K562 (cell line): ENCODE data around the gene PLD1. TPM values are rescaled to one million over a fixed set of nuclear protein-coding genes. Genes with fewer than 3 reads are reported as not detected.

ENCODE experiments used
- ATAC-seq: fragments of 200-7000 bp; cut with Tn5 transposase; 3 replicates; pipeline ENCODE4 v1.9.1; 2020; ENCODE audit warnings: moderate library complexity
- BruUV-seq: library from RNA; stranded (reverse); fragments of 400-500 nt; replicated peaks from 2 replicates; lab custom pipeline; 2021; lab: Mats Ljungman, UMichigan
- CTCF ChIA-PET: fragments of 300-600 bp; formaldehyde crosslinking; extraction: SDS; loops from one replicate; lab custom pipeline; 2021; ENCODE audit warnings: low intra/inter-chr PET ratio; lab: Yijun Ruan, JAX
- POLR2A ChIA-PET: fragments of 300-600, 350-650 bp; sonication (Branson Sonifier 250); formaldehyde crosslinking; extraction: SDS; loops from one replicate; lab custom pipeline; 2021; ENCODE audit warnings: antibody characterized with exemption, inconsistent platforms; lab: Yijun Ruan, JAX
- DNase-seq, 4 experiments: peaks; one replicate each; pipeline versions ENCODE4 v3.0.0 to v3.0.0-alpha.2; 2011 to 2018; ENCODE audit warnings: low spot score in 3 of 4, mixed read lengths in 3 of 4; ENCODE audit errors: extremely low read depth in 1 of 4
- FAIRE-seq: peaks from 2 replicates; lab custom pipeline; 2011; peaks lifted over from hg19 to GRCh38; lab: Jason Lieb, UNC
- H2AFZ ChIP-seq: 2 replicates; pipeline ENCODE4 v1.6.0; 2011; ENCODE audit warnings: low read depth, low read length, control low read depth, inconsistent platforms
- H3K27ac ChIP-seq: fragments of 200-600 bp; 3 replicates; pipeline ENCODE4 v1.8.0; 2011; ENCODE audit warnings: low read depth, mild to moderate bottlenecking, control low read depth, inconsistent platforms, low read length, moderate library complexity, mixed read lengths; ENCODE audit errors: extremely low read depth
- H3K27me3 ChIP-seq, 2 experiments: fragments of 300-600 bp in 1 of 2; 2 replicates in 1 of 2; 3 replicates in 1 of 2; pipeline versions ENCODE4 v1.6.0 to v1.8.0; 2011; ENCODE audit warnings: inconsistent platforms in 2 of 2, low read length in 2 of 2, mild to moderate bottlenecking in 1 of 2, mixed read lengths in 1 of 2, moderate library complexity in 1 of 2; ENCODE audit not compliant: control insufficient read depth in 2 of 2, insufficient read depth in 2 of 2
- H3K36me3 ChIP-seq: fragments of 300-600 bp; 3 replicates; pipeline ENCODE4 v1.8.0; 2011; ENCODE audit warnings: mild to moderate bottlenecking, low read length, inconsistent platforms; ENCODE audit not compliant: control insufficient read depth, insufficient read depth
- H3K4me1 ChIP-seq, 2 experiments: fragments of 200-600 bp in 1 of 2; replicated peaks in 1 of 2; 2 replicates in 1 of 2; 3 replicates in 1 of 2; pipeline versions ENCODE4 v1.5.1 to v1.8.0; 2011; ENCODE audit warnings: inconsistent platforms in 2 of 2, low read length in 2 of 2, mild to moderate bottlenecking in 1 of 2, mixed read lengths in 1 of 2, moderate library complexity in 1 of 2; ENCODE audit not compliant: control insufficient read depth in 2 of 2, insufficient read depth in 2 of 2
- H3K4me2 ChIP-seq: 2 replicates; pipeline ENCODE4 v1.6.1; 2011; ENCODE audit warnings: low read length, control low read depth, inconsistent platforms, mixed read lengths; ENCODE audit not compliant: insufficient read depth
- H3K4me3 ChIP-seq: fragments of 200-600 bp; sonication (generic), shearing (Covaris generic); 2 replicates; pipeline ENCODE4 v1.5.1; 2016; ENCODE audit warnings: control low read depth, inconsistent platforms
- H3K79me2 ChIP-seq: fragments of 200-600 bp; 3 replicates; pipeline ENCODE4 v1.8.0; 2011; ENCODE audit warnings: low read length, inconsistent platforms; ENCODE audit not compliant: control insufficient read depth, insufficient read depth
- H3K9ac ChIP-seq, 2 experiments: 2 replicates each; pipeline versions ENCODE4 v1.6.0 to v1.6.1; 2011; ENCODE audit warnings: low read depth in 2 of 2, low read length in 2 of 2, control low read depth in 1 of 2, inconsistent platforms in 1 of 2, mild to moderate bottlenecking in 1 of 2, mixed read lengths in 1 of 2; ENCODE audit not compliant: insufficient read depth in 1 of 2
- H3K9me1 ChIP-seq: one replicate; pipeline ENCODE4 v1.6.0; 2011; ENCODE audit warnings: inconsistent platforms, mild to moderate bottlenecking, low read length, moderate library complexity; ENCODE audit not compliant: control insufficient read depth, insufficient read depth
- H3K9me3 ChIP-seq: replicated peaks from 2 replicates; pipeline ENCODE4 v1.5.1; 2011; ENCODE audit warnings: low read depth, low read length, inconsistent platforms; ENCODE audit not compliant: control insufficient read depth, insufficient read depth
- H4K20me1 ChIP-seq: replicated peaks from 2 replicates; pipeline ENCODE4 v1.6.1; 2011; ENCODE audit warnings: low read length, inconsistent platforms, mixed read lengths; ENCODE audit not compliant: control insufficient read depth, insufficient read depth
- JUNB ChIP-seq: fragments of 450-650 bp; formaldehyde crosslinking; conservative IDR thresholded peaks from 2 replicates; pipeline ENCODE4 v1.4.0; 2020; ENCODE audit warnings: mild to moderate bottlenecking
- MEIS2 ChIP-seq: fragments of 450-650 bp; IDR thresholded peaks from 2 replicates; pipeline ENCODE4 v1.6.1; 2014; ENCODE audit warnings: mild to moderate bottlenecking; ENCODE audit not compliant: partially characterized antibody
- PHTF2 ChIP-seq: fragments of 250-450 bp; sonication (Bioruptor Pico); IDR thresholded peaks from 2 replicates; pipeline ENCODE4 v1.5.0; 2021; ENCODE audit warnings: mild to moderate bottlenecking
- SIX5 ChIP-seq, 2 experiments: IDR thresholded peaks; 2 replicates each; pipeline ENCODE4 v1.6.1; 2011; ENCODE audit warnings: low read length in 2 of 2, borderline replicate concordance in 1 of 2, low read depth in 1 of 2, mild to moderate bottlenecking in 1 of 2, moderate library complexity in 1 of 2; ENCODE audit not compliant: insufficient read depth in 1 of 2
- SMARCC2 ChIP-seq: fragments of 450-650 bp; IDR thresholded peaks from 2 replicates; pipeline ENCODE4 v1.6.1; 2017; ENCODE audit warnings: antibody characterized with exemption, moderate library complexity, mild to moderate bottlenecking, low read depth
- TAL1 ChIP-seq: fragments of 450-650 bp; IDR thresholded peaks from 2 replicates; pipeline ENCODE4 v1.6.1; 2016; ENCODE audit warnings: mild to moderate bottlenecking
- ZNF699 ChIP-seq: fragments of 250-450 bp; sonication (Bioruptor Pico); IDR thresholded peaks from 2 replicates; pipeline ENCODE4 v1.8.0; 2021; ENCODE audit warnings: mild to moderate bottlenecking, moderate library complexity; ENCODE audit not compliant: insufficient replicate concordance
- WGBS: fragments of 100-300 bp; shearing (Covaris generic); methylation state at CpG from one replicate; pipeline ENCODE4 v1.1.6; 2016; ENCODE audit warnings: low coverage, mixed read lengths; ENCODE audit not compliant: insufficient coverage; ENCODE audit errors: missing lambda C conversion rate; 5-methylcytosine and 5-hydroxymethylcytosine counted together
- in situ Hi-C: fragments of 300-500 bp; cut with MboI; formaldehyde crosslinking; loops from 4 replicates; pipeline ENCODE4 v1.15.0; 2018; ENCODE audit warnings: inconsistent platforms, mixed read lengths
- intact Hi-C: fragments of 100-400 bp; cut with micrococcal nuclease; formaldehyde crosslinking; loops from 2 replicates; pipeline ENCODE4 v1.14.2; 2022
- polyA plus RNA-seq, 8 experiments: library from polyadenylated mRNA; depleted of rRNA in 4 of 8; stranded (reverse) in 5 of 8; unstranded in 3 of 8; fragments of >200 nt; fragmentation: Nextera tagmentation in 2 of 8; fragmentation: Illumina TruSeq in 1 of 8; extraction: Ambion mirVana in 2 of 8; extraction: Trizol in 1 of 8; gene quantifications; 2 replicates each; pipeline versions ENCODE4 v1.2.1 to v1.2.3, GENCODE V29; 2011 to 2014; ENCODE audit warnings: inconsistent platforms in 1 of 8, missing spikeins in 1 of 8
- total RNA-seq, 7 experiments: library from RNA; depleted of rRNA in 6 of 7; stranded (reverse); fragments of >200 nt in 6 of 7; fragmentation: Illumina TruSeq in 2 of 7; extraction: Trizol in 2 of 7; gene quantifications; 2 replicates each; pipeline versions ENCODE4 v1.2.1 to v1.2.3, GENCODE V29; 2011 to 2021; ENCODE audit warnings: low replicate concordance in 1 of 7
- TF ChIP-seq, protein P1 (sequence below), 2 experiments: IDR thresholded peaks in 1 of 2; conservative IDR thresholded peaks in 1 of 2; 2 replicates each; pipeline ENCODE4 v1.6.1; 2016; ENCODE audit warnings: low read depth in 2 of 2, mild to moderate bottlenecking in 1 of 2, missing compliant biosample characterization in 1 of 2, missing genetic modification characterization in 1 of 2, moderate library complexity in 1 of 2

PLD1 gene
- total and polyA plus RNA-seq, 9 of the 15 experiments (the other 6 are each of a cell fraction or from before 2014, with no cell fraction given), result 8.4 to 26.1 (median 18.6) TPM

DNA sequence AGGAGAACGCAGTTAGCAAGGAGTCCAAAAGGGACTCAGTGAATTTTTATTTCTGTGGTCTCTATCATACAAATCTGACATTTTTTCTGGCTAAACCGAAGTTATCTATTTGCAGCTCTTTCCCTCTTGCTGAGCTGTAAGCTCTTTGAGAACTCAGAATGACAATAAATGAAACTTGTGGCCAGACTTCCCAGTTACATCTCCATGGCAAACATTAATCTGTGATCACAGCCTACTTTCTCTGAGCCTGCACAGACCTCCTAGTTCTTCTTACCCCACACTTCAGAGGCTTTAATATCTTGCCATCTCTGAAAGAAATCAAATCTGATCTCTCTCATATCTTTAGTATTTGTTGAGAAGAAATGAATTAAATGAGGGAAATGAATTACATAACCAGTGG lies 58.0 kb downstream of the PLD1 start:
- no peaks in the 10 kb centered on the region for H3K9me3 ChIP-seq
- no peaks in the 10 kb centered on the region; a peak in 1 of 5 replicates for H3K27me3 ChIP-seq
- no peak for FAIRE-seq
- H3K4me1 ChIP-seq, result peaks cover 4 to 35% of the 10 kb centered on the region in 2 experiments; a peak in 4 of 5 replicates
- CTCF ChIA-PET, result interaction anchor here (0.7 kb wide), 1 partner anchor 82 kb away, joined by 3 read pairs; no protein-coding TSS in a partner anchor
- H3K9me1 ChIP-seq, result no peaks in the 10 kb centered on the region
- no peak overlapping the region for H3K4me3 ChIP-seq
- H3K36me3 ChIP-seq, result no peaks in the 10 kb centered on the region
- ATAC-seq, result no peak
- no peak for DNase-seq
- H3K9ac ChIP-seq, result no peak overlapping the region
- in situ Hi-C loops, result no loop called here
- 48% methylated on average over 2 of the region's 2 CpGs for WGBS
- BruUV-seq, result no TSS peak
- intact Hi-C loops, result no loop called here
- H3K4me2 ChIP-seq, result no peak overlapping the region
- H4K20me1 ChIP-seq, result peaks cover 11% of the 10 kb centered on the region
- POLR2A ChIA-PET, result interaction anchor here (1.3 to 1.4 kb wide), 2 partner anchors 8 to 10 kb away, joined by 3 read pairs; no protein-coding TSS in a partner anchor
- H2AFZ ChIP-seq, result no peak overlapping the region
- TF ChIP-seq PHTF2 (CRISPR knock-in tag) (no peak), TAL1 (no peak)
- no peak overlapping the region for H3K27ac ChIP-seq
- no peaks in the 10 kb centered on the region for H3K79me2 ChIP-seq

DNA sequence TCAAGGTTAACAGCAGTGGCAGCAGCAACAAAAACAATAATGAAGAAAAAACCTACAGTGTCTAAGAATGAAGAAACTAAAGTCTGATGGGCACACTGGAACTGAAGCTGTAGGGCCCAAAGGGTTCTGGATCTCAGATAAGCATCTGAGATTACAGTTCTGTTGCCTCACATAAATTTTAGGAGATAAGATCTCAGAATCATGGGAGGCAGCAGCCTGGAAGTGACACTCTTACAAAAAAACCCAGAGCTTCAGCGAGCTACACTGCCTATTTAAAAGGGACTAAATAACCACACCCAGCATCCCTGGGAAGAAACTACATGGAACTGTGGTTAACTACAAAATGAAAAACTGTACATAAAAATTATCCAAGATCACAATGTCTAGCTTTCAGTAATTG lies 61.2 kb downstream of the PLD1 start:
- FAIRE-seq, result no peak
- TF ChIP-seq SIX5 (IDR thresholded peaks at IDR 0.05; ENCODE audit: borderline replicate concordance in 1 of 2, insufficient read depth in 1 of 2, low read depth in 1 of 2, low read length in 2 of 2) (no peak), JUNB (CRISPR knock-in tag) (no peak), MEIS2 (peak; percentile 70), ZNF699 (CRISPR knock-in tag) (no peak), SMARCC2 (no peak)
- TF ChIP-seq, protein P1, sequence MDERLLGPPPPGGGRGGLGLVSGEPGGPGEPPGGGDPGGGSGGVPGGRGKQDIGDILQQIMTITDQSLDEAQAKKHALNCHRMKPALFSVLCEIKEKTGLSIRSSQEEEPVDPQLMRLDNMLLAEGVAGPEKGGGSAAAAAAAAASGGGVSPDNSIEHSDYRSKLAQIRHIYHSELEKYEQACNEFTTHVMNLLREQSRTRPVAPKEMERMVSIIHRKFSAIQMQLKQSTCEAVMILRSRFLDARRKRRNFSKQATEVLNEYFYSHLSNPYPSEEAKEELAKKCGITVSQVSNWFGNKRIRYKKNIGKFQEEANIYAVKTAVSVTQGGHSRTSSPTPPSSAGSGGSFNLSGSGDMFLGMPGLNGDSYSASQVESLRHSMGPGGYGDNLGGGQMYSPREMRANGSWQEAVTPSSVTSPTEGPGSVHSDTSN (CRISPR knock-in tag; IDR thresholded peaks at IDR 0.05; ENCODE audit: low read depth), result no peak
- TF ChIP-seq, protein P1 (tag; conservative IDR thresholded peaks at IDR 0.05; ENCODE audit: low read depth), result peak; percentile 42; the same call in 1 of the 2 replicates
- peaks cover 11% of the 10 kb centered on the region for H4K20me1 ChIP-seq

More for the DNA sequence above, 61.2 kb downstream of the PLD1 start:
- ChIA-PET CTCF (no interaction called here), POLR2A (interaction anchor here (0.7 to 1.5 kb wide), 4 partner anchors 9 to 23 kb away, joined by 3 to 7 read pairs (median 4); no protein-coding TSS in a partner anchor)
- Histone ChIP-seq H3K9ac (no peak overlapping the region), H3K4me2 (no peak overlapping the region), H3K27ac (no peak overlapping the region), H3K79me2 (no peaks in the 10 kb centered on the region), H3K36me3 (no peaks in the 10 kb centered on the region), H3K4me3 (no peak overlapping the region), H3K4me1 (peaks cover 4 to 24% of the 10 kb centered on the region in 2 experiments; a peak in 4 of 5 replicates), H2AFZ (no peak overlapping the region), H3K9me3 (0 out of 2 replicates have a peak, but pooled peaks cover 2% of the 10 kb centered on the region), H3K9me1 (no peaks in the 10 kb centered on the region), H3K27me3 (no peaks in the 10 kb centered on the region)
- in situ Hi-C loops (no loop called here), intact Hi-C loops (no loop called here)
- DNase-seq (no peak), ATAC-seq (no peak)
- no TSS peak for BruUV-seq
- WGBS, result 0% methylated on average over 1 of the region's 1 CpG
